Right cardiac atrium (tissue), 5 donors: ENCODE results near the gene LPCAT2. TPM values are rescaled to one million over a fixed set of nuclear protein-coding genes. Genes with fewer than 3 reads are reported as not detected.

Experiments
- ATAC-seq, 2 donors: fragments of 200-7000 bp; cut with Tn5 transposase; one replicate each; pipeline versions ENCODE4 v1.8.0 to v1.9.1; 2020; ENCODE audit warnings: moderate library complexity in 2 of 2, mild to moderate bottlenecking in 1 of 2
- DNase-seq, 3 donors: peaks; one replicate each; pipeline ENCODE4 v3.0.0-alpha.2; 2020
- H3K27ac ChIP-seq: one replicate; pipeline ENCODE4 v1.5.1; 2013; ENCODE audit warnings: mild to moderate bottlenecking, low read length, control low read depth, moderate library complexity
- H3K27me3 ChIP-seq: one replicate; pipeline ENCODE4 v1.6.1; 2013; ENCODE audit not compliant: control insufficient read depth, insufficient read depth
- H3K4me1 ChIP-seq: one replicate; pipeline ENCODE4 v1.6.1; 2013; ENCODE audit warnings: low read length; ENCODE audit not compliant: control insufficient read depth, insufficient read depth
- H3K4me3 ChIP-seq: one replicate; pipeline ENCODE4 v1.5.1; 2013; ENCODE audit warnings: low read length, control low read depth
- H3K9me3 ChIP-seq: one replicate; pipeline ENCODE4 v1.6.1; 2013; ENCODE audit warnings: low read length; ENCODE audit not compliant: control insufficient read depth
- intact Hi-C, 4 donors: fragments of 100-400 bp; cut with DNase I; formaldehyde crosslinking; loops; one replicate each; pipeline versions ENCODE4 v1.11.0 to v1.14.0; 2022 to 2023
- polyA plus RNA-seq: library from polyadenylated mRNA; stranded (reverse); fragments of 200-250 nt; gene quantifications from one replicate; pipeline ENCODE4 v1.2.3, GENCODE V29; 2013
- total RNA-seq, 4 donors: library from RNA; stranded (reverse); fragmentation: NEBNext Ultra II Directional; extraction: Animal tissue kit (Norgen Biotek cat#: 25700); gene quantifications; one replicate each; pipeline ENCODE4 v1.2.1, GENCODE V29; 2021
- donor health status: healthy with polysubstance abuse.
- donor health status: DM: no; HTN: yes; CAD: no.
- donor health status: DM: no; HTN: no; CAD: no.
- donor health status: DM: no; HTN: yes; CAD: no; lungs with severe emphysema.
- donor health status: DM: yes; HTN: yes; CAD: no.

LPCAT2 gene
- total and polyA plus RNA-seq, 5 donors = 4.0 to 10.9 (median 6.6) TPM

GRCh38 chr16:55630774-55631173, 121.9 kb downstream of the LPCAT2 start:
- no peak overlapping the region for H3K4me3 ChIP-seq
- DNase-seq (no peak), ATAC-seq (no peak)
- no peak overlapping the region for H3K27ac ChIP-seq
- intact Hi-C loops = no loop called here
- peaks cover 3% of the 10 kb centered on the region for H3K27me3 ChIP-seq
- H3K4me1 ChIP-seq = no peaks in the 10 kb centered on the region
- H3K9me3 ChIP-seq = no peaks in the 10 kb centered on the region

- H3K27me3 ChIP-seq = peaks cover 3% of the 10 kb centered on the region
- no peak for ATAC-seq
- intact Hi-C loops = no loop called here
- H3K4me3 ChIP-seq = no peak overlapping the region
- H3K9me3 ChIP-seq = no peaks in the 10 kb centered on the region
- no peak for DNase-seq
- H3K4me1 ChIP-seq = no peaks in the 10 kb centered on the region
- no peak overlapping the region for H3K27ac ChIP-seq
Observed at GRCh38 chr16:55632259-55632658, 123.4 kb downstream of the LPCAT2 start.

GRCh38 chr16:55634193-55634592, 125.3 kb downstream of the LPCAT2 start:
- no peaks in the 10 kb centered on the region for H3K9me3 ChIP-seq
- no peaks in the 10 kb centered on the region for H3K4me1 ChIP-seq
- ATAC-seq (no peak), DNase-seq (no peak)
- H3K4me3 ChIP-seq = no peak overlapping the region
- no peak overlapping the region for H3K27ac ChIP-seq
- intact Hi-C loops = no loop called here
- peaks cover 3% of the 10 kb centered on the region for H3K27me3 ChIP-seq

Other genes starting within 250 kb of the LPCAT2 start
- under 1 TPM in 1 of 4 donors, not detected in 3; 0.19 TPM for gene IRX6, start 184.9 kb upstream of the LPCAT2 start, total RNA-seq
- gene IRX6, start 184.9 kb upstream of the LPCAT2 start, polyA plus RNA-seq = 0.02 TPM
- 100 to 1,000 TPM in 3 of 4 donors, 10 to 100 TPM in 1; 86.8 to 207 (median 155) TPM for gene MMP2, start 29.9 kb upstream of the LPCAT2 start, total RNA-seq
- 43.5 TPM for gene MMP2, start 29.9 kb upstream of the LPCAT2 start, polyA plus RNA-seq
- gene CAPNS2, start 57.6 kb downstream of the LPCAT2 start, total RNA-seq = under 1 TPM in 2 of 4 donors, not detected in 2; 0.23 to 0.54 TPM
- gene CAPNS2, start 57.6 kb downstream of the LPCAT2 start, polyA plus RNA-seq = 0.20 TPM
- not detected for gene SLC6A2, start 146.9 kb downstream of the LPCAT2 start, total RNA-seq
- gene SLC6A2, start 146.9 kb downstream of the LPCAT2 start, polyA plus RNA-seq = not detected